GM12878 (cell line): ENCODE data around the gene HABP2.

ENCODE experiments used
- CEBPB ChIP-seq, 2 experiments: fragments of 150-350 bp in 1 of 2; IDR thresholded peaks; 2 replicates each; pipeline ENCODE4 v1.6.1; 2012 to 2014; ENCODE audit warnings: low read depth in 2 of 2, low read length in 2 of 2, borderline replicate concordance in 1 of 2, inconsistent platforms in 1 of 2
- CHD4 ChIP-seq: fragments of 200-600 bp; sonication (generic); IDR thresholded peaks from 2 replicates; pipeline ENCODE4 v1.6.1; 2016; ENCODE audit warnings: mild to moderate bottlenecking
- CREM ChIP-seq: IDR thresholded peaks from 2 replicates; pipeline ENCODE4 v1.6.1; 2014; ENCODE audit warnings: antibody characterized with exemption, low read depth
- EP300 ChIP-seq, 2 experiments: fragments of 150-350 bp in 1 of 2; IDR thresholded peaks; 2 replicates each; pipeline ENCODE4 v1.6.1; 2011 to 2012; ENCODE audit warnings: low read depth in 2 of 2, low read length in 2 of 2, borderline replicate concordance in 1 of 2, improper control_type of control experiment in 1 of 2, inconsistent platforms in 1 of 2; ENCODE audit not compliant: control insufficient read depth in 1 of 2
- EZH2 ChIP-seq: IDR thresholded peaks from 2 replicates; pipeline ENCODE4 v1.6.1; 2012; ENCODE audit warnings: low read depth, mild to moderate bottlenecking, control low read depth, inconsistent platforms, low read length, borderline replicate concordance; ENCODE audit not compliant: control insufficient read depth
- PAX5 ChIP-seq: IDR thresholded peaks from 2 replicates; pipeline ENCODE4 v1.6.1; 2011; ENCODE audit warnings: low read depth, low read length, borderline replicate concordance
- POLR2A ChIP-seq: IDR thresholded peaks from 2 replicates; pipeline ENCODE4 v1.6.1; 2011; ENCODE audit warnings: low read depth, mild to moderate bottlenecking, low read length
- RCOR1 ChIP-seq: conservative IDR thresholded peaks from 2 replicates; pipeline ENCODE4 v1.6.1; 2012; ENCODE audit warnings: low read depth, low read length, improper control_type of control experiment
- TAF1 ChIP-seq: IDR thresholded peaks from 2 replicates; pipeline ENCODE4 v1.6.1; 2011; ENCODE audit warnings: mild to moderate bottlenecking, low read depth, low read length, borderline replicate concordance
- ZBED1 ChIP-seq: IDR thresholded peaks from 2 replicates; pipeline ENCODE4 v1.6.1; 2016; ENCODE audit warnings: borderline replicate concordance
- TF ChIP-seq, protein P1 (sequence below), 3 experiments: IDR thresholded peaks in 2 of 3; conservative IDR thresholded peaks in 1 of 3; 2 replicates each; pipeline ENCODE4 v1.5.1; 2011; ENCODE audit warnings: low read depth in 3 of 3, low read length in 3 of 3, mild to moderate bottlenecking in 3 of 3, control low read depth in 2 of 3, moderate library complexity in 2 of 3, inconsistent platforms in 1 of 3, mixed read lengths in 1 of 3; ENCODE audit not compliant: control insufficient read depth in 2 of 3, insufficient read depth in 1 of 3; ENCODE audit errors: extremely low read depth in 1 of 3
- TF ChIP-seq, protein P2 (sequence below): fragments of 450-650 bp; IDR thresholded peaks from 2 replicates; pipeline ENCODE4 v1.6.1; 2017; ENCODE audit warnings: mild to moderate bottlenecking, low read depth, inconsistent platforms; ENCODE audit not compliant: poor library complexity, severe bottlenecking

DNA sequence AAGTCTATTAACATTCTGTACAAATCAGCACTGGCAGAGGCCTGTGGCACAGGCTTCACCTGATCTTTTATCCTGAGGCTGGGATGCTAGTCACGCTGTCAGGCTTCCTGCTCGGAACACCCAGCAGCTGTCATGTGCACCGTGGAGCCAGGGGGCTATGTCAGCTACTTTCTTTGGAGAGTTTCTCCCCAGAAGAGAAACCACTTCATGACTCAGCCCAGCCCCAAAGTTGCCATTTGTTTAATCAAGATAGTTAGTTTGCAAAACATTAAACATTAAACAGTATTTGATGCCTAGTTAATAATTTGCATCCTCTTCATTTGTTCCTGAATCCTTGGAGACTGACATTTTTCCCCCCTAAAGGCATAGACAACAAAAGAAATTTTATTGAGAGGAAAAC lies at the start of gene HABP2:
- TF ChIP-seq TAF1: no peak
- no peak for TF ChIP-seq PAX5
- no peak for TF ChIP-seq EZH2
- no peak for TF ChIP-seq POLR2A
- no peak for TF ChIP-seq CEBPB (IDR thresholded peaks at IDR 0.05; ENCODE audit: borderline replicate concordance in 1 of 2, low read depth in 2 of 2, low read length in 2 of 2)
- TF ChIP-seq CREM: no peak
- TF ChIP-seq CHD4: no peak
- TF ChIP-seq, protein P1, sequence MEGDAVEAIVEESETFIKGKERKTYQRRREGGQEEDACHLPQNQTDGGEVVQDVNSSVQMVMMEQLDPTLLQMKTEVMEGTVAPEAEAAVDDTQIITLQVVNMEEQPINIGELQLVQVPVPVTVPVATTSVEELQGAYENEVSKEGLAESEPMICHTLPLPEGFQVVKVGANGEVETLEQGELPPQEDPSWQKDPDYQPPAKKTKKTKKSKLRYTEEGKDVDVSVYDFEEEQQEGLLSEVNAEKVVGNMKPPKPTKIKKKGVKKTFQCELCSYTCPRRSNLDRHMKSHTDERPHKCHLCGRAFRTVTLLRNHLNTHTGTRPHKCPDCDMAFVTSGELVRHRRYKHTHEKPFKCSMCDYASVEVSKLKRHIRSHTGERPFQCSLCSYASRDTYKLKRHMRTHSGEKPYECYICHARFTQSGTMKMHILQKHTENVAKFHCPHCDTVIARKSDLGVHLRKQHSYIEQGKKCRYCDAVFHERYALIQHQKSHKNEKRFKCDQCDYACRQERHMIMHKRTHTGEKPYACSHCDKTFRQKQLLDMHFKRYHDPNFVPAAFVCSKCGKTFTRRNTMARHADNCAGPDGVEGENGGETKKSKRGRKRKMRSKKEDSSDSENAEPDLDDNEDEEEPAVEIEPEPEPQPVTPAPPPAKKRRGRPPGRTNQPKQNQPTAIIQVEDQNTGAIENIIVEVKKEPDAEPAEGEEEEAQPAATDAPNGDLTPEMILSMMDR (IDR thresholded peaks at IDR 0.05 in 2 of 3, conservative IDR thresholded peaks at IDR 0.05 in 1 of 3; ENCODE audit: control insufficient read depth in 2 of 3, extremely low read depth in 1 of 3, insufficient read depth in 1 of 3, low read depth in 3 of 3, low read length in 3 of 3): no peak
- no peak for TF ChIP-seq EP300 (IDR thresholded peaks at IDR 0.05; ENCODE audit: borderline replicate concordance in 1 of 2, control insufficient read depth in 1 of 2, low read depth in 2 of 2, low read length in 2 of 2)
- TF ChIP-seq, protein P2, sequence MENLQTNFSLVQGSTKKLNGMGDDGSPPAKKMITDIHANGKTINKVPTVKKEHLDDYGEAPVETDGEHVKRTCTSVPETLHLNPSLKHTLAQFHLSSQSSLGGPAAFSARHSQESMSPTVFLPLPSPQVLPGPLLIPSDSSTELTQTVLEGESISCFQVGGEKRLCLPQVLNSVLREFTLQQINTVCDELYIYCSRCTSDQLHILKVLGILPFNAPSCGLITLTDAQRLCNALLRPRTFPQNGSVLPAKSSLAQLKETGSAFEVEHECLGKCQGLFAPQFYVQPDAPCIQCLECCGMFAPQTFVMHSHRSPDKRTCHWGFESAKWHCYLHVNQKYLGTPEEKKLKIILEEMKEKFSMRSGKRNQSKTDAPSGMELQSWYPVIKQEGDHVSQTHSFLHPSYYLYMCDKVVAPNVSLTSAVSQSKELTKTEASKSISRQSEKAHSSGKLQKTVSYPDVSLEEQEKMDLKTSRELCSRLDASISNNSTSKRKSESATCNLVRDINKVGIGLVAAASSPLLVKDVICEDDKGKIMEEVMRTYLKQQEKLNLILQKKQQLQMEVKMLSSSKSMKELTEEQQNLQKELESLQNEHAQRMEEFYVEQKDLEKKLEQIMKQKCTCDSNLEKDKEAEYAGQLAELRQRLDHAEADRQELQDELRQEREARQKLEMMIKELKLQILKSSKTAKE: no peak
- no peak for TF ChIP-seq ZBED1
- no peak for TF ChIP-seq RCOR1
